ENCODE results near the gene PTPRN2.

The PTPRN2 gene

DNA sequence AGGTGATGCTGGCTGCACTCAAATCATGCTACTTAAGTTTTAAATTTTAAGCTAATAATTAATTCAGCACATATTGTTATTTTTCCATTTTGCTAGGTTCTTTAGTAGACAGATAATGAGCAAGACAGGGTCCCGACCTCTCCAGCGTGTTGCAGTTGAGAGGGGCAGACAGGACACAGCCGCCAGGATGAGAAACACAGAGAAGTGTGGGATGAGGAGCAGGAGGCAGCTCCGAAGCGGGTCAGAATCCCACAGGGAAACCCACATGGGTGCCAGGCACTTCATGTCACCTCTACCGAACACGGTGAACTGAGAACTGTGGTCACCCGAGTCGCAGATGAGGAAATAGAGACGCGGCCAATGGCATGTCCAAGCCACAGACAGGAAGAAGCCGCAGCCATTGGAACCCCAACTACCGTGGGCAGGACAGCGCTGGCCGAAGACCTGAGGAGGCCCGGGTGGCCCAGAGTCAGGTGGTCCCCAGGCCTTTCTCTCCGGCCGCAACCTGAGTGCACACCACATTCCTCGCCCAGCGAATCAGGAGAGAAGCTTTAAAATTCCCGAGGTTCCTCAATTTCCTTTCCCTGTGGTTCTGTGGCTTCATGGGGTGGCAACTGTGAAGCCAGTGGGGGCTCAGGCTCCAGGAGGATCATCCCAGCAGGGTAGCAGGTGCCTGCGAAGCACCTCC is 1037.9 kb downstream of the PTPRN2 start:
- DNase-seq (ENCODE audit: low spot score): no peak

DNA sequence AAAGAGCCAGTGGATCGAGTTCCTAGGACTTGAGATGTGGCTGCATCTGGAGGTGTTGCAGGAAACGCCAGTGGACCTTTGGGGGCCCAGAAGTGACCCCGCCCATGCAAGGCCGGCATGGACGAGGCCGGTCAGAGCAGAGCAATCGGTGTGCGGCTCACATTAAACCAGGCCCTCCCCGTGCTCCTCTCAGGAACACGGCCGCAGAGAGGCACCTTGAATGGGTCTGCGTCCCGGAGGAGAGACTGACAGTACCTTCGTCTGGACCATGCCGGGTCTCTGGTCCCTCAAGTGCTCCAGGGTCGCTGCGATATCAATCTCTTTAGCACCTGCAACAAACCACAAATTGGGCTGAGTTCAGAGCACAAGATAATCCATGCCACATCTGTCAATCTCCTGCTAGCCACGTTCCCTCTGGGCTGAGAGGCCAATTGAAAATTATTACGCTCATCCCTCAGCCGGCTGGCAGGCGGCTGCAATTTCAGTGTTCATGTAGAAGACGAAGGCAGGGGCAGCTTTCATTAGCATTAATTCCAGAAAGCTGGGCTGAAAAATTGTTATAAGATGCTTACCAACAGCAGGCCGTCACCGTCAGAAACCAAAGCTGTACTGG is 1038.8 kb downstream of the PTPRN2 start:
- DNase-seq (ENCODE audit: low spot score): no peak

DNA sequence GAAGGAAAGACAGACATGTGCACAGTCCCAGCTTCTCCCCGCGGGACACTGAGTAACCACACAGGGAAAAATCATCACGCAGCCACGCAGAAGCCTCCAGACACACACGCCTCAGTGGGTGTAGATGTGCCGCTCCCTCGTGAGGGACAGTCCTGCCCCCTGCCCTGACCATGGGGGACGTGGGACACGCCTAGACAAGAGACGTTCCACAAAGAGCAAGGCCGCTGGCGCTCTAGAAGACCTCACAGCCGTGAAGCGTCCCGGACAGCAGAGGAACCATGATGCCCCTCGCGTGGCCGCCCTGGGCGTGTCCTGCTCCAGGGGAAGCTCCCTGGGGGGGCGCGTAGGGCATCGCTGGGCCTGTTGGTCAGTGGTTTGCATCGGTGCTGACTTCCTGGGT is 1040.0 kb downstream of the PTPRN2 start:
- DNase-seq (ENCODE audit: low spot score): no peak

DNA sequence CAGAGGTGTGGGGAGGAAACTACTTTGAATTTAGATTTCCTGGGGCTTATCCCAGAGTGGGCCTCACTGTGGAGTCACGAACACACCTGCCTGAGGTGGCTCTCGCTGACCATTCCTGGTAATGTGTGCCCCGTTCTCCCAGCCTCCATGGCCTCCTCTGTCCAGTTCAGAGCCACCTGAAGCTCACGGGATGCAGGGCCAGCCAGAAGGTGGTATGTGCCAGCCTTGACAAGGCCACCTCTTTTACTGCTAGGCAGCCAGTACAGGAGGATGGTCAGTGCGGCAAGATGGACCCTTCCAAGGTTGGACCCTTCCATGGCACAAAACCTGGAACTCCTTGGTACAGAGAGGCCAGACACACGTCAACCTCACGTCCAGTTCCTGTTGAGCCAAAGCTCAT is 1040.5 kb downstream of the PTPRN2 start:
- no peak for DNase-seq (ENCODE audit: low spot score)

DNA sequence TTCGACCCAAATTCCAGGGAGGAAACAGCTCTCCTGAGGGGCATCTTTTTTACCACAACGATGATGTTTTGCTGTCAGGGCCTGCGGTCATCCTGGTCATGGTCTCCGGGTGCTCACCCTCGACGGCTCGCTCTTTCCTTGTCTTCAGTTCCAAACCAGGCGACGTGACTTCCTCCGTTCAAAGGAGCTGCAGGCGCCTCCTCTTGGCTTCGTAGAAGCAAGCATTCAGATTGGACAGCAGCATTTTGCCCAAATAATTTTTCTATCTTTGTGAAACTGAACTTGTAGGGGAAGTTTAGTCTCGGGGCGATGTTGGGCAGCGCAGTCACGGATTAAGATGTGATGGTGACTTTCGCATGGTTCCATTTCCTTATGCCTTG is 1042.0 kb downstream of the PTPRN2 start:
- DNase-seq (ENCODE audit: low spot score): no peak

DNA sequence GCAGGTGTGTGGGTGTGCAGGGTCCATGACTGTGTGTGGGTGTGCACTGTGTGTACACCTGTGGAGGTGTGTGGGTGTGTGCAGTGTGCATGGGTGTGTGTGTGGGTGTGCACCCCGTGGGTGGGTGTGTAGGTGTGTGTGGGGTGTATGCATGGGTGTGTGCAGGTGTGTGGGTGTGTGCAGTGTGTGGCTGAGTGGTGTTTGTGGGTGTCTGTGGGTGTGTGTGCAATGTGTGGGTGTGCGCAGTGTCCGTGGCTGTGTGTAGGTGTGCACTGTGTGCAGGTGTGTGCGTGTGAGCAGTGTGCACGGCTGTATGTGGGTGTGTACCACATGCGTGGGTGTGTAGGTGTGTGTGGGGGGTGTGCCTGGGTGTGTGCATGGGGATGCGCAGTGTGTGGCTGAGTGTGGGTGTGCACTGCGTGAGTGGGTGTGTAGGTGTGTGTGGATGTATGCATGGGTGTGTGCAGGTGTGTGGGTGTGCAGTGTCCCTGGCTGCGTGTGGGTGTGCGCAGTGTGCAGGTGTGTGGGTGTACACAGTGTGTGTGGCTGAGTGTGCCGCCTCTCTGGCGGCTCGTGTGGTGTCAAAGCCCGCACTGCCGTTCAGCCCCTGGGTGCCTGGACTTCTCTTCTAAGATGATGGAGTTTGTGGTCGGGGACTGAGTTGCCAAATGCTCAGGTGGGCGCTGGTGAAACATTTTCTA is 1042.5 kb downstream of the PTPRN2 start:
- DNase-seq (ENCODE audit: low spot score): no peak

DNA sequence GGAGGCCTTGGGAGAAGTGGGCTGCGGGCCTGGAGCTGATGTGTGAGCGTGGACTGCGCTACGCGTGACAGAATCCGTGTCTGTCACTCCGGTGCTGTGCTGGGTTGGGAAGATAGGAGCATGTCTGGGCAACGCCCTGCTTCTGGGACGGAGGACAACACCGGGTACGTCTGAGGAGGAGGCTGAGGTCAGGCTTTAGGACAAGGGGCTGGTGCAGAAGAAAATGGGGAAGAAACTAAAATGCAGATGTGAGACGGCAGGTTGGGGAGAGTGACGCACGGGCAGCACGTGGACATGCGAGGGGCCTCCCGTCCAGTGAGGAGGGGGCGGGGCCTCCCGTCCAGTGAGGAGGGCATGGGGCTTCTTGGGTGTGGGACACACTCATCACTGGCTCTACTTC is 1043.4 kb downstream of the PTPRN2 start:
- no peak for DNase-seq (ENCODE audit: low spot score)

DNA sequence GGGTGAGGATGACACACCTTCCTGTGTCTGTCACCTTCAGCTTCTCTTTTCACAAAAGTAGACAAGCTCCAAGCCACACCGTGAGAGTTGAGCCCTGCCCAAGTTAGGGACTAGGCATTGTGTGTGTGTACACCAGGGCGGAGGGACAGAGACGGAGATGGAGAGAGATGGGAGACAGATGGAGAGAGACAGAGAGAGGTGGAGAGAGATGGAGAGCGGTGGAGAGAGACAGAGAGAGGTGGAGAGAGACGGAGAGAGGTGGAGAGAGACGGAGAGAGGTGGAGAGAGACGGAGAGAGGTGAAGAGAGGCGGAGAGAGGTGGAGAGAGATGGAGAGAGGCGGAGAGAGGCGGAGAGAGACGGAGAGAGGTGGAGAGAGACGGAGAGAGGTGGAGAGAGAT is 1043.8 kb downstream of the PTPRN2 start:
- DNase-seq (ENCODE audit: low spot score): no peak

DNA sequence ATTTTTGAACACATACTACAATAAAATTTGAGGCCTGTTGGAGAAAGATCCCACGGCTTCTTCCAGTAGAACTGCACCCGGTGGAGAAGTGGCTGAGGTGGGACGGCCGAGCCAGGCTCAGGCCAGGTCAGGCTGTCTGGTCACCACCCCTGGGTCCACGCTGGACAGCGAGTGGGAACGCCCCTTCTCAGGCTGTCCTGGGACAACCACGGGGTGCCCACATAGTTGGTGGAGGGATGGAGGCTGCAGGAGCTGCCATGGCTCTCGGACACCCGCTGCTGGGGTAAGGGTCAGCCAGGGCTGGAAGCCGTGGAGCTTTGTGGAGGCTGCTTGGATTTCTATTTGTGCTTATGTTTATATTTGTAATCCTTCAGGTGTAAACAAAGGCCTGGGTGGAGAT is 1044.3 kb downstream of the PTPRN2 start:
- no peak for DNase-seq (ENCODE audit: low spot score)

DNA sequence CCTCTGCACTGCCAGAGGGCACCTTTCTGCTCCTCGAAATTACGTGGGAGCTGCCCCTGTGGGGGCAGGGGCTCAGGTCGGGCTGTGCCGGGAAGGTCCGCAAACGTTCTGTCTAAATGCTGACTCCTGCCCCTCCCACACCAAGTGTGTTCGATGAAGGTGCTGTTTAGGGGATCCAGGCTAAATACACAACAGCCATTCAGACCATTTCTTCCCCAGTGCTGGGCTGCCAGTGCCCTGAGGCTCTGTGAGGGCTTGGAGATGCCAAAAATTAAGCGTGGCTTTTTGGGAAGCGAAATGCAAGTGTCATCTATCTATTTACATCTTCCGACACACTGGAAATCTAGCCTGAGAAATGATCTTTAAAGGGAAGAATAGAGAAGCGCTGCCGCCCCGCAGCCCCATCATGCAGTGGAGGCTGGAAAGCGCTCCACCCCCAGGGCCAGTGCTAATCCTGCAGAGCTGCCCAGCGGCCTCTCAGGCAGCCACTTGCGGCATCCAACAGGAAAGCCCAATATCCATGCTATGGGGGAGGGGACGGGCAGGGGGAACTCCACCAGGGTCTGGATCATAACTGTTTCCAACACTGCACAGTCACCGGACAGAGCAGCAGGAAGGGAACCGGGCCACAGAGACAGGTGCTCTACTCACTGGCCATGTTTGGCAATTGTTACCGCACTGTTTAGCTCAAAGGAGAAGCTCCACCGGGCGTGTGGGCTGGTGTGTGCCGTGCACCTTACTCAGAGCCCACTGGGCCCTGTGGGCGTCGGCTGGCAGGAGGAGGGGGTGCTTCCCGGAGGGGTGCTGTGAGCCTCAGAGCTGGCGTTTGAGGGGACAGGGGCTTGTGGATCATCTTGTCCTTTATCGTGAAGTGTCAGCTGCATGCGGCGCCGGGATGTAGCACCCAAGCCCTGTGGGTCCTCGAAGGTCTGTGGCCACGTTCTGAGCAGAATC is 1045.3 kb downstream of the PTPRN2 start:
- DNase-seq (ENCODE audit: low spot score): no peak

DNA sequence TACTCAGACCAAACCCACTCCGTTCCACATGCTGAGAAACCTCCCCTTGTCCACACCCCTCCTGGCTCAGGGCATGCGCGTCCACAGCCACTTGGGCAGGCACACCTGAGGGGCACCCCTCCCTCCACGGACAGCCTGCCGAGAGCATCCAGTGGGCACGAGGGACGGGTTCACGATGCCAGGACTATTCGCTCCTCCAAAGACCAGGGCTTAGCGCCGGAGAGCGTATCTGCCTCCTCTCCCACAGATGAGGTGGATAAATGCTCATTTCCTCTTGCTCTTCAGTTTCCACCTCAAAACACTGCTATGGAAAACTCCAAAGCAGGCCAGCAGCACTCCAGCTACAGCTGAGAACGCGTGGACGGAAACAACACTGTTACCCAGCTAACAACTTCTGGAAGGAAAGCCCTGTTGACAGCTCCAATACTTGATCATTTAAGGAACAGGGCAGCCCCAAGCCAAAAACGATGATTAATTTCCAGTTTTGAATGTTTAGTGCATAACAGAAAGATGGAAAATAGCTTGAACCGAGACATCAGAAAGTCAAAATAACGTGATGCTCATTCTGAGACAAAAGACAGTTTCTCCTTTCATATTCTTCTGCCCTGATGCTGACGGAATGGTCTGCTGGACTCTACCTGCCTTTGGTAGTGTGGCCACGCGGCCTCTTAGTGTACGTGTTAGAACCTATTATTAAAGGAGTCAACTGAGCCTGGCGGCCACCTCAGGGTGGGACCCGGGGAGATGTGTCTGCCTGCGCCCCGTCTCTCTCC is 1046.1 kb downstream of the PTPRN2 start:
- no peak for DNase-seq (ENCODE audit: low spot score)

DNA sequence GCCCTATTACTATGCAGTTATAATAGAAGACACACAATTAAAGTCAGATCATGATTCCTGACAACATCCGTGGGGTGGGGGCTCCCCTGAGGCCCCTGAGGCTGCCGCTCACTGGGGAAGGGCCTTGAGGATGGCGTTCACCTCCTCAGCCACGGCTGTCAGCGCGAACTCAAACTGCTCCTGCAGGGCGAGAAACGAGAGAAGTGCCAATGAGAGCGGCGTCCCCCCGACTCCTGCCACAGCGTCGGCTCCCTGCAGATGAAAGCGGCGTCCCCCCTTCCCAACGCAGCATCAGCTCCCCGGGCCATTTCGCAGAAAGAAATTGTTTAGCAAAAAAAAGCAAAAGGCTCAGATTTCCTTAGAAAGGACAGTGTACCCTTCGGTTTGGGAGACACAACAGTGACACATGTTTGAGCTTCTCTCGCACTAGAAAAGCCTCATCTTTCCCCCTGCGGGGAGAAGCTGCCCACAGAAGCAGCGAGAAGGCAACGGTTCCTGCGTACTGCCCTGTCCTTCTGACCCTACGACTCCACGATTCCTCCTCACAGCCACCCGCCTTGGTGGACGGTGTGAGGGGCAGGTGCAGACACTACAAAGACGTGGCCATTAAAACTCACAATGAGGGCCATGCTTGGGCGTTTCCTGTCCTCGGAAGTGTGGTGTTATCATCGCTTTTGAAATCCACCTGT is 1046.9 kb downstream of the PTPRN2 start:
- no peak for DNase-seq (ENCODE audit: low spot score)

DNA sequence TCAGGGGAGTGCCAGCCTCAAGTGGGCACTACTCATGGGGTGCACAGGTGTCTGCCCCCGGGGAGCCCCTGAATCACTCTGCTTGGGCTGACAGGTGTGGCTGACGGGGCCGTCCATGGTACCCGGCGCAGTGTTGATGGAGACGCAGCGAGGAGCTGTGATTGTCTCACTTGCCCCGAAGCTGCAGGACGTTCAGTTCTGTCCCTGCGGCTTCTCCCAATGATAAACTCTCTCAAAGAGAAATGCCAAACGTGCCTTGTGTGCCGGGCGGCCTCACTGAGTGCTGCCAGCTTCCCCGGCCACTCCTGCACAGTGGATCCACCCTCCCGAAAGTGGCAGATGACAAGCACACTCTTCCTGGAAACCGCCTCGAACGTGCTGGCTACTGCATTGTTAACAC is 1047.6 kb downstream of the PTPRN2 start:
- DNase-seq (ENCODE audit: low spot score): no peak

DNA sequence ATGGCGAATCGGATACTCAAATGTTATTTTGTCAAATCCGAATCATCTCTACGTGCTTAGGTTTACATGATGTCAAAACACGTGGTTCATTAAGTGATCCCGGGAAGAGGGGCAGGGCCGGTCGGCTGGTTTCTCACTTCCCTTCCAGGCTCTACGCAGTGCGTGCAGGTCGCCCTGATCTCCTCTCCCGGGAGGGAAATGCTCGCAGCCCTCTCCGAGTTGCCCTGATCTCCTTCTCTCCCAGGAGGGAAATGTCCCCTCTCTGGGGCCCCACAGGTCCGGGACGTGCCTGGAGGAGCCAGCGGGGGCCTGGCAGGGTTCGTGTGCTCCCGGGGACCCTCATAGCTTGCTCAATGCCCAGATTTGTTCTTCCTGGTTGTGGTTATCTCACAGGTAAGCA is 1048.1 kb downstream of the PTPRN2 start:
- no peak for DNase-seq (ENCODE audit: low spot score)

DNA sequence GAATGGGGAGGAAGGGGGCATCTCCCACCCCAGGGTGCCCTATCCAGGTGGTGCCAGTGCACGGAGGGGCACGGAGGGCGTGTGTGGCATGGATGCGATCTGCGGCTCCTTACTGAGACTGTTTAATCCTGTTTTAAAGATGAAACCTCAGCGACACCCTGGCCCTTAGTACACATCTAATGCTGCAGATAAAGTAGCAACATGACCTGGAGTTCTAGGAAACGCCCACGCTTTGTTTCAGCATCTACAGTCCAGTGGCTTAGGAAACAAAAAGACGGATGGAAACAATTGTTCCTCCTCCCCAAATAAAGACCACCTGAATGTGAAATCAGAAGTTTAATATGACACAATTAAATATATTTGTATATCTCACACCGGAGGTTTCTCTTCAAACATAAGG is 1048.9 kb downstream of the PTPRN2 start:
- no peak for DNase-seq (ENCODE audit: low spot score)

DNA sequence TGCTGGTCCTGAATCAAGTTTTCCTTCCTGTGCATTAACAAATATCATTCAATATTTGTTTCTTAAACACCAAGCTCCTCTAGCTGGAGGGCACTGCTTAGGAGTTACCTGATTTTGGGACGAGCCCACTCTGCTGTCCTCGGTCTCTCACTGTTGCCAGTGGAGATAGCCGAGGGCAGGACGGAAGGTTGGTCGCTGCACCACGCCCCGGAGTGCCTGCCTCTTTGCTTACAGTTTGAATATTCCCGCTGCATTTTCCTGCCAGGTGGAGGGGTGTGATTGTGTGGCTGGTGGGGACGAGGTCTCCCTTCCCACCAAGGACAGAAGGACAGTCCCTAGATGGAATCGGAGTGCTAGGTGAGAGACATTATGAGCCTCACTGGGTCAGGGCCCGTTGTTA is 1049.3 kb downstream of the PTPRN2 start:
- no peak for DNase-seq (ENCODE audit: low spot score)

DNA sequence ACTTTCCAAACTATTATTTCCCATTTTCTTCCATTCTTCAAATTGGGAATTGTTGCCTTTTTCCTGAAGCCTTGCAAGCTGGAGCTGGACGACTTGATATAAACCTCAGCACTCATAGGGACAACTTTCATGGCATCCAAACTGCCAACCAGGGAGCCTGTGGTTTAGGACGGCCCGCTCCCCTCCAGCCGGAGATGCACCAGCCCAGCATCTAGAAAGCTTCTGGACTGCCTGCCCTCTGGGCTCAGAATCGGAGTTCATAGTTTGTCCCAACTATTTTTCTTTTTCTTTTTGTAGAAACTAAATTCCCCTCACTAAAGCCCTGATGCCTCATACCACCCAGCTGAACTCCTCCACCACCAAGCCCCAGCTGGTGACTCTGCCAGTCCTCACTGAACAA is 1050.6 kb downstream of the PTPRN2 start:
- no peak for DNase-seq (ENCODE audit: low spot score)

DNA sequence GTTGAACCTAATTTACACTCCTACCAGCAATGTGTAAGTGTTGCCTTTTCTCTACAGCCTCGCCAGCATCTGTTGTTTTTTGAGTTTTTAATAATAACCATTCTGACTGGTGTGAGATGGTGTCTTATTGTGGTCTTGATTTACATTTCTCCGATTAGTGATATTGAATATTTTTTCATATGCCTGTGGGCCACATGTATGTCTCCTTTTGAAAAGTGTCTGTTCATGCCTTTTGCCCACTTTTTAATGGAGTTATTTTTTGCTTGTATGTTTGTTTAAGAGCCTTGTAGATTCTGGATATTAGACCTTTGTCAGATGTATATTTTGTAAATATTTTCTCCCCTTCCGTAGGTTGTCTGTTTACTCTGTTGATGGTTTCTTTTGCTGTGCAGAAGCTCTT is 1055.6 kb downstream of the PTPRN2 start:
- no peak for DNase-seq (ENCODE audit: low spot score)

DNA sequence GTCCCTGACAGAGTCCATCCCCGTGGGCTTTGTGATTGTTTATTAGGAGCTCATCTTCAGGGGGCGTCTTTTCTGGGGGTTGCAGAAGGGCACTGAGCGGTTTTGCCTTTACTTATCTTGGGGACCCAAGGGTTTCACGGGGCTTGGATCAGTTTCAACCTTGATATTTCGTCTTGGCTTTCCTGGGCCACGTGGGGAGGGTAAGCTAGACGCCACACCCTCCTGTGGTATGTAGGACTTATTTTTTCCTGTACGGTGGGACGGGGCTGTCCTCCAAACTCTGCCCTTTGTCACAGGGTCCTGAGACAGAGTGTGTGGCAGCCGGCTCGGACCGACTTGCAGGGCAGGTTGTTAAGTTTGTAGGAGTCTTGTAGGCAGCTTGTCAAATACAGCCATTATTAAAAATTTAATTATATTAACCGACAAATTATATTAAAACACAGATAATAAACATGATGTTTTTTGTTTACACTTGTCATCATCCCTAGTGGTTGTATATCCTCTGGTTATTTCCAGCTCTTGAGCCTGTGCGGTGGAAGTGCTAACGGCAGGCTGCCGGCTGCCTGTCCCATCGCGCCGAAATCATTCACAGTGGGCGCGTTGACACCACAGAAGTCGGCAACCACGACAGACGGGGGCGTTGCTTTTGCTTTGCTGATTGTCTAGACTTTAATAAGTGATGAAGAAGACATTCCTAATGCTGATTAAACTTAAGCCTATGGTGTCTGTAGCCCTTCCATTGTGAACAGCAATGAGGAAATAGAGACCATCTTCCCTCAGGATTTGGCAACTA is 1057.7 kb downstream of the PTPRN2 start:
- DNase-seq (ENCODE audit: low spot score): peak; percentile 9

DNA sequence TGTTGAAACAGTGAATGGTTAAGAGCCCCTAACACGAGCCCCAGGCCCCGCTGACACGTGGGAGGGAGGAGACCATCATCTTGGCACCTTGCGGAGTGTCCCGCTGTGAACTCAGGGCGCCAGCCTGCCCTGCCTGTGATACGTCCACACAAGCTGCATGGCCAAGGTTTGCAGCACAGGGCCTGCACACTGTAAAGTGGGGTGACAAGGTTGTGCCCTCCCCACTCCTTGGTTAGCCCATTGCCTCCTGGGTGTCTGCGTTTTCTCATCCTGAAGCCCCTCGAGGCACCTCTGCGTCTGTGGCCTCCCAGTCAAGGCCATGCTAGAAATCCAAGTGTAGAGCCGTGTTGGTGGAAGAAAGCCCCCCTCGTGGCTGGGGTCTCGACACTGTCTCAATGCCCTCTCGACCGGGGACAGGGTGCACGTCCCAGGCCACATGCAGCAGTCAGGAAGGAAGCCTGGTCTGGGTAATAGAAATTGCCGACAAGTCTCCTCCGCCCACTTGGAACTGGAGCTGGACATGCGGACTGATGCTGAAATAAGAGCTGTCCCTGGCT is 1058.8 kb downstream of the PTPRN2 start:
- no peak for DNase-seq (ENCODE audit: low spot score)

Data from LoVo (cell line).